CD4-positive, alpha-beta T cell treated with Interleukin-21 for 1 hour (primary cell): ENCODE results near the gene NADK.

ENCODE experiments used
- DNase-seq: peaks from one replicate; pipeline ENCODE4 v3.0.0-alpha.2; 2020

Gene NADK

GRCh38 chr1:1786836-1787605, 8.8 kb upstream of the NADK start:
- DNase-seq, result no peak

GRCh38 chr1:1785666-1786065, 7.4 kb upstream of the NADK start:
- DNase-seq, result no peak

DNA sequence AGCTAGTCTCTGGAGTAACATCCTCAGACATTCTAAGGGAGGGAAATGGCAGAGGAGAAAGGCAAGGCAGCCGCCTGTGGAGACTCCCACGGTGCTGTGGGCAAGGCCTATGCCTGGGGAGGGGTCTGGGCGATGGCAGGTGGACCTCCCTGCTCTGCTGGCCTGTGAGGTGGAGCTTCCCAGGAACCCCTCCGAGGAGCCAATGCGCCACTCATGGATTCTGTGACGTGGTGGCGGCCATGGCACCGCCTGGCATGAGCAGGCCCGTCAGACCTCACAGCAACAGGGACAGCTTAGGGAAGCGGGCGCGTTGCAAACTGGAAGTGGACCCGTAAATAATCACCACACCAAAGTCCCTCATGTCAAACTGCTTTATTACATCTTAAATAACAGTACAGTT, 6.7 kb upstream of the NADK start:
- DNase-seq, result no peak

DNA sequence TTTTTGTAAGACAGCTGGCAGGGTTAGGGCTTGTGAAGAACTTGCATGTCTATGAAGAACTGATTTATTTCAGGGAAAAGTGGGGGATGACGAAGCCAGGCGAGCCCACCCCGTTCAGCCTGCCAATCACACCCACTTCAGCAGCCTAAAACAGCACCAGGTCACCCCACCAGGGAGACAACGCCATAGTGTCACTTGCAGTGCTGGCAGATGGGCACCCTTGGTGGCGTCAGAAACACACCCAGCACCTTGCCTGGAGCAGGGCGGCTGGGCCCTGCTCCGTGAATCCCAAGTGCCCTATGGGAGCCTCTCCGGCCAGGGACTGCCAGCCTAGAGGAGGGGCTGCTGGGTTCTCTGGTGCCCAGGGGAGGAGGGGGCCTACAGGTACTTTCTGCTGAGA, 5.0 kb upstream of the NADK start:
- no peak for DNase-seq

GRCh38 chr1:1782399-1783221, 4.3 kb upstream of the NADK start:
- peak; percentile 36 for DNase-seq

DNA sequence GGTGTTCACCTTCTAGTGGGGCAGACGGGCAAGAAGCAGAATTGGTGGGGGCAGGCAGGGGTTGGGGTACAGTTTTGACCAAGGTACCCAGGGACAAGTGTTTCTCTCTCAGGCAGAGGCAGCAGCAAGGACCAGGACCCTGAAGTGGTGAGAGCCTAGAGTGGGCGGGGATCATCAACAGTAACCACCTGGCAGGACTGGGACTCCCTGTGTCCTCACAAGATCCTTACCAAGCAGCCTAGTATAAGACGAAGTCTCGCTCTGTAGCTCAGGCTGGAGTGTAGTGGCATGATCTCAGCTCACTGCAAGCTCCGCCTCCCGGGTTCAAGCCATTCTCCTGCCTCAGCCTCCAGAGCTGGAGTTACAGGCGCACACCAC, 3.2 kb upstream of the NADK start:
- DNase-seq, result no peak

DNA sequence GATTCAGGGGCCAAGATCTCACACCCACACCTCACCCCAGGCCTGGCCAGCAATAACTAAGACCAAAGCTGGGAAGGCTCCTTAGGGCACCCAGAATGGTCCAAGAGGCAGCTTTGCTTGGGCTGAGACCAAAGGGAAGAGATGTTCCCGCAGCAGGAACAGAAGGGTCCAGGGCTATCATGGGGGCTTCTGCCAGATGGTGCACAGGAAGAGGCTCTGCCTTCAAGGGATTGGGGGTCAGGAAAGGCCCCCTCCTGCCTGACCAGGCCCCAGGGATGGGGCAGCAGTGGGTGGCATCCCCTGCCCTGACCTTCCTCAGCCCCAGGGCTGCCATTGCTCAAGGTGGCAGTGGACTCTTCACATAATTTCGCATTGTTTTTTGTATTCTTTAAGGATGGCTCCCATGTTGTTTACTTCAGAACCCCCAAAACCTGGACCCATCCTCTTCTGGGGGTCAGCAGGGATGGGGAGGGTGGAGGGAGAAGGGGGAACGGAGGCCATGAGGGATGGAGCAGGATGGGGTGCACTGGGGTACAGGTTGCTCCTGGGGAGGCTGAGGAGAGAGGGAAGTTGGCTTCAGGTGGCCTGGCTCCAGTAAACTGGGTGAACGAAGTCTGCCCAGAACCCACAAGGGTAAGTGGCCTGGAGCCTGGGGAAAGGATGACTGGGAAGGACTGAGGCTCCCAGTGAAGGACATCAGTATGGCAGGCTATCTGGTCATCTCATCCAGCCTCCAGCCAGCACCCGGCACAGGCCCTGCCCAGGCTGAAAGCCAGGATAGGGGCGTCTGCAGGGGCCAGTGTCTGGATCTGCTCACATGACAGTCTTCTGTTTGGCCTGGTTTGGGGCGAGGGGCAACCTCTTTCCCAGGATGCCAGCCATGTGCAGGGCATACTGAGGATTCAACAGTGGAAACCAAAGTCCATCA, 2.6 kb upstream of the NADK start:
- no peak for DNase-seq

GRCh38 chr1:1779691-1780597, 1.7 kb upstream of the NADK start:
- peak; percentile 77 for DNase-seq

DNA sequence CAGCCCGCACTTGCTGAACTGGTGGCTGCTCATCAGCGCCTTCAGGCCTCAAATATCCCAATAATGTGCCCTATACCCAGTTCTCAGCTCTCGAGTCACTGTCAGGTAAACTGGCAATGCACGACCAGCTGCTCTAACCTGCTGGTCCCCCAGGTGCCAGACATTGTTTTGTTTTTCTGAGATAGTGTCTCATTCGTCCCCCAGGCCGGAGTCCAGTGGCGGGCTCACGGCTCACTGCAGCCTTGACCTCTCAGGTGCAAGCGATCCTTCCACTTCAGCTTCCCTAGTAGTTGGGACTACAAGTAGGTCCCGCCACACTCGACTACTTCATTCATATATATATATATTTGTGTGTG, 1.0 kb upstream of the NADK start:
- DNase-seq, result no peak

DNA sequence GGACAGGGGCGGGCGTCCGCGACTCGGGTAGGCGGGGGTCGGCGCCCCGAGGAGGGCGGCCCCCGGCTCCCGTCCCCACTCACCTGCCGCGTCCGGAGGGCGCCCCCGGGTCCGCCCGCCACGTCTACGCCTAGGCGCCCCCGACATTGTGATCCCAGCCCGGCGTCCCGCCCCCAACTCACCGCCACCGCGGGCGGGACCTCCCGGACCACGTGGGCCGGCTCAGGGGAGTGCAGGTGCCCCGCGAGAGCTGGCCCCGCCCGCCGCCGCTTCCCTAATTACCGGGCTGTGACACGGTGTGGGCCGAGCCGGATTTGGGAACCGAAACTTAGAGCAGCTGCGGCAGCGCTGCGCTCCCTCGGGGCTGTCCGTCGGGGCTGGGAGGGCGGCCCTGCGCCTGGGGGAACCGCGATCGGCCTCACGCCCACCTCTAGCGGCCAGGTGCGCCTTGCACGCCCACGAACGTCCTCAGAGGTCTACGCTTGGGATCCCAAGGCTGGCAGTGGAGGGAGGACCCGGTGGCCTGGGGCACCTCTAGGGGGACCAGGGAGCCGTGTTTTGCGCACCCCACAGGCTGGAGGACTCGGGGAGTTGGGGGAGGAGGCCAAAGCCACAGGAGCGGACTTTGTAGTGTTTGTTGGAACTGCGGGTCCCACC, 521 bp upstream of the NADK start:
- DNase-seq, result peak; percentile 88

- DNase-seq, result no peak
Measured at GRCh38 chr1:1777583-1777899, 729 bp downstream of the NADK start.

- DNase-seq, result no peak
Measured at GRCh38 chr1:1776672-1777582, 1.3 kb downstream of the NADK start.

GRCh38 chr1:1775327-1776226, 2.7 kb downstream of the NADK start:
- DNase-seq, result no peak

DNA sequence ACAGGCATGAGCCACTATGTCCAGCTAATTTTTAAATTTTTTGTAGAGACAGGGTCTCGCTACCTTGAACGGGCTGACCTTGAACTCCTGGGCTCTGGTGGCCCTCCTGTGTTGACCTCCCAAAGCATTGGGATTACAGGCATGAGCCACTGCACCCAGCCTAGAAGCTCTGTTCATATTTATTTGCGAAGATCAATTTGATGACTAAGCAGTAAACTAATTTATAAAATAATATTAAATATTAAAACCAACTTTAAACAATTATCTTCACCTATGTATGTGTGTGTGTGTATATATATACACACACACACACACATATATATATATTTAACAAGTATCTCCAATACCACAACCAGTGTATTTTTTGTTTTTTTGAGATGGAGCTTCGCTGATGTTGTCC, 4.4 kb downstream of the NADK start:
- no peak for DNase-seq

GRCh38 chr1:1771096-1771495, 7.2 kb downstream of the NADK start:
- DNase-seq, result no peak

GRCh38 chr1:1770102-1770501, 8.2 kb downstream of the NADK start:
- DNase-seq, result no peak

GRCh38 chr1:1768249-1768992, 9.8 kb downstream of the NADK start:
- DNase-seq, result no peak

DNA sequence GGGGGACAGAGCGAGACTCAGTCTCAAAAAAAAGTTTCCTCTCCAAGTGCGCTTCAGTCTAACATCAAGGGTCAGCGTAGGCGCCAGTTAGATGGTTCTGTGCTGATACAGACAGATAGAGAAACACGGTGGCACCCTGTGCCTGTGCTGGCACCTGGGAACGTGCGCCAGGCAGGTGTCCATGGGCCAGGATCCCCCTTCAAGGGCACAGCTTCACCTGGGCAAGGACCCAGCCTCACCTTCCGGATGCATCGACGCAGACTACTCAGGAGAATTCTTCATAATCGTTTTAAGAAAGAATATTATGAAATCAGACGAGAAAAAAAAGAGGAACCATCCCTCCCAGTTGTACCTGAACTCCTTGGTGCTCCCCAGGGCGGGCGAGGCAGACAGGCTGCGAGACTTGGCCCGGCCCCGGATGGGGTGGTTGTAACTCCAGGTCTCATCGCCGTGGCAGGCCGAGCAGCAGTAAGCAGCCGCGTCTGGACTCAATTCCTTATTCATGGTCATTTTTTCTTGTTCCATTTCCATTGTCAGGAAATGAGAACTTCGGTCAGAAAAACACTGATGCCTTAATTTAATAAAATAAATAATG, 13.3 kb downstream of the NADK start:
- DNase-seq, result no peak
